Posterior vena cava (tissue), 2 donors: ENCODE measurements around the gene LDB2. TPM values are rescaled to one million over a fixed set of nuclear protein-coding genes. Genes with fewer than 3 reads are reported as not detected.
"Not testable (repeated sequence)": the region's sequence is repeated elsewhere in the genome, so short reads cannot be mapped to it uniquely, and the experiment has no call there.

Experiments used
- DNase-seq: peaks from one replicate; pipeline ENCODE4 v3.0.0-alpha.2; 2020; ENCODE audit warnings: low spot score
- intact Hi-C, 2 donors: fragments of 100-400 bp; cut with DNase I; formaldehyde crosslinking; loops; one replicate each; pipeline versions ENCODE4 v1.14.1 to v1.14.2; 2022 to 2023
- total RNA-seq, 2 donors: library from RNA; stranded (reverse); fragmentation: NEBNext Ultra II Directional; extraction: Animal tissue kit (Norgen Biotek cat#: 25700); gene quantifications; one replicate each; pipeline ENCODE4 v1.2.1, GENCODE V29; 2021
- donor health status: DM: yes; HTN: yes; CAD: no.
- donor health status: DM: yes; HTN: yes; CAD: no.

The LDB2 gene
- total RNA-seq, 2 donors from 2014 or later: 50.5 to 52.3 TPM

DNA sequence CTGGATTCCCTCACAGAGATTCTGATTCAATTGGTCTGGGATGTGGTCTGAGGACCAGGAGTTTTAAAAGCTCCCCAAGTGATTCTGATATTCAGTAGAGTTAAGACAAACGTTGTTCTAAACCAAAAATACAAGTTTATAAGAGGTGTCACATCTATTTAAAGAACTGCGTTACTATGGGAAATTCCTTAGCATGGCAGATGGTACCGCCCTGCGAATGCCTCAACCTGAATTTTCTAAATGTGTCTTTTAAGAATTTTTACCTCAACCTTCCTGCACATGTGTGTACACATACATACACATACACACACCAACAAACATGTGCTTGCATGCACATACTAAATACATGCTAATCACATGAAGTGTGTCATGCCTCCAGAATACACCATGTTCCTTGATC is 343.3 kb downstream of the LDB2 start:
- DNase-seq: no peak
- intact Hi-C loops: no loop called here

DNA sequence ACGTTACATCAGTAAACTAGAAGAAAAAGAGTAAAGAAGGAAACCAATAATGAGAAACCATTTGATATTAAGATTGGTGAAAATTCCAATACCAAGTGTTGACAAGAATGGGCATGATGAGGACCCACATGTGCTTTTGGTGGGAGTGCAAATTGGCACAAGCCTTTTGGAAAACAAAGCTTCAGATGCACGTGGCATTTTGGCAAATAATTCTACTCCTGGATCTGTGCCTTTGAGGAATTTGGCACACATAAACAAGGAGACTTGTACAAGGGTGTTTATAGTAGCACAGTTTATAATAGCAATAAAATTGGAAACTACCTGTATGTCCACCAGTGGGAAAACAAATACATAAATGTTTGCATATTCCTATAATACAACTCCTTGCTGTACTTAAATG is 347.9 kb downstream of the LDB2 start:
- DNase-seq: no peak
- intact Hi-C loops: no loop called here

DNA sequence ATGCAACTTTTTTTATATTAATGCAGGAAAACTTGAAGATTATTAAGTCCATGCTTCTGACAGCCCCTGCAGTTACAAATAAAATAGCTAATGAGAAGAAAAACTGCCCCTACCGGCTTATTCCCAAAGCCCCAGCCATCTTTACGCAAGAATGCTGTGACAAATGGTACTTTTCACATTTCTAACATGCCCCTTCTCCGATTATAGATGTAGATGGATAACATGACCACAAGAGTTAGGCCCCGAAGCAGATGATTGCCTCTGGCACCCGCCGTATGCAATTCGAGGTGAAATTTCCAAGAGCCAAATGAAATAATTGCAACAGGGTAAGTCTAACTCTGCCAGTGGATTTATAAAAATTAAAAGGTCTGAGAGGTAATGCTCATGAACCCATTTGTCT is 352.8 kb downstream of the LDB2 start:
- DNase-seq: no peak
- intact Hi-C loops: no loop called here

DNA sequence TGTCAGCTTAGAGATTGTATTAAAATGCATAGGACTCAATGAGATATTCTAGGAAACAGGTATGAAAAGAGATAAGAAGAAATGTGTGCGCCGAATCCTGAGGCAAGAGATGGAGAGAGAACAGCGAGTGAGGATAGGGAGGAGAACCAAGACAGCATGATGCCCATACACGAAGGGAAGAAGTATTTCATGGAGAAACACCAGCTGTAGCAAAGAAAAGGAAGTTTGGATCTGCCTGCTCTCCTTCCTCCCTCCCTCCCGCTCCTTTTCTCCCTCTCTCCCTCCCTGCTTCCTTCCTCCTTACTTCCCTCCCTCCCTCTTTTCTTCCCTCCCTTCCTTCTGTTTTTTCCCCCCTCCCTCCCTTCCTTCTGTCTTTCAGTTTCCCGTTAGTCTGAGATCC is 353.6 kb downstream of the LDB2 start:
- DNase-seq: no peak
- intact Hi-C loops: no loop called here

DNA sequence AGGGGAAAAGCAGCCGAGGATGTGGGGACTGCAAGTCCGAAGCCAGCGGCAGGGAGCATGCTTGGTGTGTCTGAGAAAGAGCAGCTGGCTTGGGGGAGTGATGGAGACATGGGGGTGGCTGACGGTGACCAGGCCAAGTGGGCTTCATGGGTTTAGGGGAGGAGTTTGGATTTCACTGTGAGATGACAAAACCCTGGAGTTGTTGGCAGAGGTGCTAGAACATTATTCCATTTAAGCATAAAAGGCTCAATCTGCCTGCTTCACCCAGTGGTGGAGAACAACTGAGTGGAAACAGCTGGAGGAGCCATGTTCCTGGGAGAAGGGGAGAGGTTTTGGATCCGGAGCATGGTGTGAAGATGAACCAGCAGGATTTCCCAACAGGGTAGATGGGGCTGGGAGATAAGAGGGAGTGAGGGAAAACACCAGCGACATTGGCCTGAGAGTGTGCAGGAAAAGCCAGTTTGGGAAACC is 354.2 kb downstream of the LDB2 start:
- no peak for DNase-seq
- intact Hi-C loops: no loop called here

DNA sequence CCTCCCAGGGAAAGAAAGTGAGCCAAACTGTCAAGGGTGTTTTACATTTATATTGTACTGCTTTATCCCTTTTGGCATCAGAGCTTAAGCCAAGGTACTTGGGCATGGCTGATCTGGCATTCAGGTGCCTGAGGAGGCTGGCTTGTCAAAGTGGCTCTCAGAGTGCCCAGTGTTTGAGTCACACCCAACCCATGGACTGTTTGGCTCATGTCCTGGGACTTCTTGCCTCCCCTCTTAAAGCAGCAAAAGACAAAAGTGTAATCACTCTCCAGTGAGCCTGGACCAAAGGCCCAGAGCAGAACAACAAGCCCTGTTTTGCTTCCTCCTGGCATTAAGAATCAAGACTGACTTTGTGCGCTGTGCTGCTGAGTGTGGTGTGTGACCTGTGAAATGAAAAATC is 360.5 kb downstream of the LDB2 start:
- no peak for DNase-seq
- intact Hi-C loops: no loop called here

DNA sequence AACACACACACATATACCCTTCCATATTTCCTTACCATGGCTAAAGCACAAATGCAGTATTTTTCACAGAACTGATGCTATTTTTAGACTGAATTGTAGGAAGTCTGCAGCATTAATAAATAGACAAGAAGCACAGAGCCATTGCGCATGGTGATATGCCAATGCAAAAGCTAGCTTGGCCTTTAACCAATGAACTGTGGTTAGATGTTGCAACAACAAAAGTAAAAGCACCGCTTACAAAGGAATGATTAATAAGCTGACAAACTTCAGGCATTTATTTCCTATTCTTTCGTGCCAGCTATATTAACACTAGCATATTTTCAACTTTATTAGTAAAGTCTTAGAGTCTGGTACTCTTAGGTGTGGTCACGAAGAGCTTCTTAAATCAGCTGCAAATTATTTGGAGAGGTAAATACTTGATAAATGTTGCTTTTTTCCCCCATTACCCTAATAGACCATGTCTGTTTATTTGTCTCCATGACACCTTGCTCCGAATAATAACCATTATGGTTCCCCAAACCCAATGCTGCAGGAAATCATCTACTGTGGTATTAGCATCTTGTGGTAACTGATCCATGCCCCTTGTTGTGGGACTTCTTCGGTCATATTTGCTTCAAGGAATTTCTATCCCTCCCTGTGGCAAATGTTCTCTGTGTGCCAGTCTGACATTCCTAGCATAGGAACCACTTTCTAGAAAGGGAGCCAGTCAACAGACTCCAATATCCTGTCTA is 366.0 kb downstream of the LDB2 start:
- intact Hi-C loops: no loop called here
- no peak for DNase-seq

DNA sequence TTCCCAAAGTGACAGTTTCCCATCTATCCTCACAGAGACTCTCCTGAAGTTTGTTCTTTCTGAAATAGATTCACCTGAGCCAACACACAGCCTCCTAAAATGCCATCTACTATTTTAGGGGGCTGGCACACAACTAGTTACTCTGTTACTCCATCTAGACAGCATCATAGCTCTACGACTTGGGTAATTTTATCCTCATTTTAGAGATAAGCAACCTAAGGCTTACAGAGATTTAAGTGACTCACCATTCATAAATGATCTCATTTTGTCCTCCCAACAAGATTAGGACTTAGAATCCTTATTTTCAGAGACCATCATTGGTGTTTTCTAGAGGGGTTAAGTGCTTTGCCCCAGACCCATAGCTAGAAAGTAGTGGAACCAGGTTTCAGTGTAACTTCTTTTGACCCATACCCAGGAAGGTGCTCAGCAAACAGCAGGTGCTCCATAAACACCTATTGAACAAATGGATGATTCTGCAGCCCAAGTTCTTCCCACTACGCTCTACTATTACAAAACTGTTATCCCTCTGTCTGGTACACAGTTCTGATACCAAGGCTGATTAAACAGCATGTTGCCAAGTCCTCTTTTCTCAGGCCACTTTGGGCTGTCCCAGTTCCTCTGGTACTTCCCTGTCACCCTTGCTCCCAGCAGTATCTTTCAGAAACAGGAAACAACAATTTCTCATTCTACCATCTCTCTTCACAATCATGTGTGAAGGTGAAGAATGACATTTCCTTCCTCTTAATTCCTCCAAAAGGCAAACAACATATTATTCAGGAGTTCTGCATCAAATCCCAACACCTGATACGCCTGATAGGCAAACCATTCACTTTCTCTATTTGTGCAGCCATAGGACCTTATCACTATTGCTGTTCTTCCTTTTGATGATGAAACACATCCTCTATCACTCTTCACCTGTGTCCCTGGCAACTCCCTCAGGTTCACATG is 367.5 kb downstream of the LDB2 start:
- intact Hi-C loops: no loop called here
- DNase-seq: no peak

DNA sequence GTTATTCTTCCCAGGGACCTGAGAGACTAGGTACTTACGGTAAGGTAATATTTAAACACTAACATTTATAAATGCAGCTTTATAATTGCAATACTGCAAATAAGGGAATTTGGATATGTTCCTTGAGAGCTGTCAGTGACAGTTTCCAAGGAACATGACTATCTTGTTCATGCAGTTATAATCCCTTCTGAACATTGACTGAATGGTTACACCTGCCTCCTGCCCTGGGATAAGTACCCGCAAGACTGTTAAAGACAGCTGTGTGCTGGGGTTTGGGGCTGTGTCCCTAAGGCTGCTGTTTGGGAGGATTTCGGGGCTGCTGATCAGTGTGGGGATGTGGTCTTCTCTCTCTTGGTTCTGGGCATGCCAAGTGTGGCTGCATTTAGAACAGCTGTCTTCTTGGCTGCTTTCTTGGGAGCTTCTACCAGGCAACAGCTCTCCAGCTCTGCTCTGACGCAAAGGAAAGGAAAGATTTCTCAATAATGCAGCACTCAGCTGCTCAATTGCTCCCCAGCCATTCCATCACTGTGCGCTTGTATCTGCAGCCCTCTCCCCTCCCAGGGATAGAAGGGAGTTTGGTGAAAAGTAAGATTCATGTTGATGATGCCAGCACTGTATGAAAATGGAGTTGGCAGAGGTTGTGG is 373.4 kb downstream of the LDB2 start:
- no peak for DNase-seq
- intact Hi-C loops: no loop called here

DNA sequence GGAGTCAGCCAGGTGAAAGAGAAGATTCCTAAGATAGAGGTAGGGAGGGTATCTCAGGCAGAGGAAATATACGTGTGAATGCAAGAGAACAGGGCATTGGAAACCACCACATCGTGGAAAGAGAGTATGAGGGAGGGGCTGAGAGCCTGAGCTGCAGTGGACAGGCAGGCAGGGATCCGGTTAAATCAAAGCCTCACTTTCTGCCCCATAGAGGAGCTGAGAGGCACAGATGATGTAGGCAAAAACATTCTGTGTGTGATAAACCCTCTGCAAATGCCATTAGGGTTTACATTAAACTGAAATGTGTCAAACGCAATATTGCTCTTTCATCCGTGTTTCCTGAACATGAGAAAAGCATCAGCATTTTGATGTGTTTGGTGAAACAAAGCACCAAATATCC is 374.0 kb downstream of the LDB2 start:
- intact Hi-C loops: no loop called here
- no peak for DNase-seq

DNA sequence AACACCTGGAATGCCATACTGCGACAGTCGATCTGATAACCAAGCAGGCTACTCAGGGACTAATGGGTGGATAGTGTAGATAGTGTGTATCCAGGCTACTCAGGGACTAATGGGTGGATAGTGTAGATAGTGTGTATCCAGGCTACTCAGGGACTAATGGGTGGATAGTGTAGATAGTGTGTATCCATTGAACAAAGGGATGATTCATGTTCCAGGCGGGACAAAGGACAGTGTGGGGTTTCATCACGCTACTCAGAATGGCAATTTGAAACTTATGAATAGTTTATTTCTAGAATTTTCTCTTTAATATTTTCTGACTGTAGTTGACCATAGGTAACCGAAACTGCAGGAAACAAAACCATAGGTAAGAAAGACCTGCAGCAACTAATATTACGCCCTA is 374.9 kb downstream of the LDB2 start:
- intact Hi-C loops, DNase-seq: not testable (repeated sequence)

DNA sequence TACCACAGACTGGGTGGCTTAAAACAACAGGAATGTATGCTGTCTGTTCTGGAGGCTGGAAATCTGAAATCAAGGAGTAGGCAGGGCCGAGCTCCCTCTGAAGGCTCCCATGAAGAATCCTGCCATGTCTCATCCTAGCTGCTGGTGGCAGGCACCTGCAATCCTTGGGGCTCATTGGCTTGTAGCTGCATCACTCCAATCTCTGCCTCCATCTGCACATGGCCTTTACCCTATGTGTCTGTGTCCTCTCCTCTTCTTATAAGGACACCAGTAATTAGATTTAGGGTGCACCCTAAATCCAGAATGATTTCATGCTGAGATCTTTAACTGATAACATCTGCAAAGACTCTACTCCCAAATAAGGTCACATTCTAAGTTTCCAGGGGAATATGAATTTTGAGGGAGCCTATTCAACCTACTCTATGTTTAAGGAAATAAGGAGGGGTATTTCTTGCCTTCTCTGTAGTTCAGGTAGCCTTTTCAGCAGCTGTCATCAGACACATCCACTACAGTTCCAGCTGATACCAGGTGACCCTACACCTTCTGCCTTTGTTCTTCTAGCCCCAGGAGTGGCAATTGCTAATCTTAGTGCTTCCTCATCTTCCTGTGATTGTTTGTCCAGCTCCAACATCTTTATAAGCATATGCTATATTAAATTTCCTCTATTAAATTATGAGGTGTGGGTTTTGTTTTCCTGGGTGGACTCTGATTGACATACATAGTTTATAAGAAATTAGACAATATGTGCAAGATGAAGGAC is 377.1 kb downstream of the LDB2 start:
- intact Hi-C loops: no loop called here
- DNase-seq: no peak

DNA sequence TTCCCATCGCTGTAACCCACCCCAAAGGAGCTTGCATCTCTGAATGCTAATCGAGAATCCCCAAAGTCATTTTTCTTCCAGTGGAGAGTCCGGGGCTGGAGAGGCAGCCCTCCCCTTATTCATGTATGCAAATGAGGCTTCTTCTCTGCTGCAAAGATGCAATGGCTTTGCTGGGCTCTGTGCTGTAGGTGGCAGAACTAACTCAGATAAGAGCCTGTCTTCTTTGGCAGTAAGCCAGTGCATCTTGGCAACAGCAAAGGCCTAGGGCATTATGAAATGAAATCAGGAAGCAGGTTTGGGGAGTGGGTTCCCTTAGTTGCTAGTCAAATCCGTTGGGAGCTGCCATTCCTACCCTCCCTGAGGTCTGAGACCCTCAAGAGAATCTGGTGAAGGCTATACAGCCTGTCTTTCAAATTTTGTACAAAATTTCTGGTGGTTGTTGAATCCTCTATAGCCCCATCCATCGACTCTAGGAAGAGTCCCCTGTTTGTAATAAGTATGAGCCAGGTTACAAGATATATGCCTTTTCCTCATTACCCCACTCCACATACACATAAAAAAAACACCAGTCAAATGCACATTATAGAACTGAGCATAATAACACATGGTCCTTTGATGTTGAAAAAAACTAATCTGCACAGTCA is 381.5 kb downstream of the LDB2 start:
- no peak for DNase-seq
- intact Hi-C loops: loop anchor here in 1 of 2 donors (10.0 kb wide), 1 partner anchor 818 kb away; no protein-coding TSS in a partner anchor

DNA sequence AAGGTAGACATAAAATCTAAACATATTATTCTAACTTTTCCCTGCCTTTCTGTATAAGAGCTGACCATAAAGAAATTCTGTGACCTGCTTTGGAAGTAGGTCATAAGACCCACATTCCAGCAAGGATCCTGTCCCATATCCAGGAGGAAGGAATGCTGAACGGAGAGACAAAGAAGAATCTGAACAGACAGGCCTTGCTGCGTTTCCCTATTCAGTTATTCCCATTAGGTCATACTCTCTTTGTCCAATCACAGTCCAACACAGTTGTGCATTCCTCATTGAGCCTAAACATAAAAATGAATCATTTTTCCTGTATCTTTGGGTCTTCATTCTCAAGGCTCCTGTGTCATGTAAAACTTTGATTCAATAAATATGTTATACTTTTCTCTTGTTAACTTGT is 384.6 kb downstream of the LDB2 start:
- DNase-seq: no peak
- intact Hi-C loops: loop anchor here in 1 of 2 donors (10.0 kb wide), 1 partner anchor 821 kb away; no protein-coding TSS in a partner anchor

DNA sequence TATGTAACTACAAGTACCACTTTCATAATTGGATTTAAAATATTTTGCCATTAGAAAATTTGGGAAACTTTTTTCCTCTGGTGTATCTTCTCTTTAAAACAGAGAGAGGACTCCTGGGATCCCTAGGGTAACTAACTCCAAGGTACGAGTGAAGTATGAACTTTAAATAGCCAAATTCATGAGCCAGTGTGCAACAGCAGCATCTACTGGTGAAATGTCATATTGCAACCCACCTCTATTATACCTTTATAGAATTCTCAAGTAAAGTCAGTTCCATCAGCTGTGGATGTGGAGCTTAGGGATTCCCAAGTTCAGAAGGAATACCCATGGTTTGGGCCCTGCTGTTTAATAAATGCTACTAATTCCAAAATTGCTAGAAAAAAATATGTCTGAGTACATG is 389.5 kb downstream of the LDB2 start:
- no peak for DNase-seq
- intact Hi-C loops: no loop called here

DNA sequence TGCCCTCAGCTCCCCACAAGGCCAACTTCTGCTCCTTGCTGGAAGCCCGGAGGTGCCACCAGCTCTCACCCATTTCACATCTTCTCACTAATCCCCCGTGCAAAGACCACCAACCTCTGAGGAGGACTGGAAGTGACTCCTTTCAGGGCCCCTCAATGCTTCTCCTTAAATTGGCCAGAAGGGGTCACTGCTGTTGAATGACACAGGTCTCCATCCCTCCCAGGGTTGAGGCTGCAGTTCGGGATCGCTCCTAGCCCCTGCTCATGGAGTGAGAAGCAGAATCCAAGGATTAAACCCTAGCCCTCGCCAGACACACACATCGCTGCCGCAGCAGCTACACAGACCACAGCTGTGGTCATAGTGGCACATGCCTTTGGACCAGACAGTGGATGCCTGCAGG is 392.7 kb downstream of the LDB2 start:
- intact Hi-C loops: no loop called here
- no peak for DNase-seq

DNA sequence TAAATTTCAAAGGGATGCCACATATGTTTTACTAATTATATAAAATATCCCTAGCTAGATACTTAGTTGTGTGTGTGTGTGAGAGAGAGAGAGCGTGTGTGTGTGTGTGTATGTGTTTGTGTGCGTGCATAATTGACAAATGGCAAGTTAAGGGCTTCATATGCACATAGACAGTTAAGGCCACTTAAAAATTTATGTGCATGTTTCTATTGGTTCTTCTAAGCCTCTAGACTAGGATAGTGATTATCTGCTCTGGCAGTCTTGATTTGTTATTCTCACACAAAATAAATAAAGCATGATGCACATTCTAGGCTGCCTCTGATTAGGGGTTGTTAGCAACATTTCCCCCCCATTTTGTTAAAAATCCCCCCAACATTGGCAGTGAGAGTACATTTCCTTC is 393.2 kb downstream of the LDB2 start:
- intact Hi-C loops: no loop called here
- DNase-seq: no peak

DNA sequence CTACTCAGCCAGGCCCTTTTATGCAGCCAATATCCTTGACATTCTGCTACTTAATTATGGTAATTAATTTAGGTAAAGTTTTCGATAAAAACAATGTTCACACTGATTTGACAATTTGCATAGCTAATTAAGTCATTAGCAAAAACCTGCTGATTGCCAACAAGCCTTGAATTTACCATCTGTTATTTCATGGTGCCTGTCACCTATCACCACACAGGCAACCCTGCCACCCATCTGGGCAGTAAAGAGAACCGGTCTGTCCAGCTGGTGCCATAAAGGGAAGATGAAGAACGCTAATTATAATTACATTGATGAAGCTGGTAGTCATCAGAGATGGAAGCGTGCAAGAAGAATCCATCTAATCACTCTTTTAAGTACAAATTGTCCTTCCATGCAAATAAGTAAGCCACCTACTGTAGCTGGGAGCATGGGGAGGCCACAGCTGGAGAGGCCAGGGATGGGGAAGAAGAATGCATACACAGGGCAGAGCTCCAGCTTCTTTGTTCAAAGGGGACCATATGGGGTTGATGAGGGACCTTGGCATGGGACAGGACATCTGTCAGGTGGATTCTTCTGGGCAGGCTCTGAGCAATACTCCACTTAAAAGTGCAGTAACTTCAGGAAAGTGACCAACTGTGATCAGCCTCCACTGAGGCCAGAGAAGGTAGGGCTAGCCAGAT is 394.9 kb downstream of the LDB2 start:
- intact Hi-C loops: no loop called here
- DNase-seq: no peak
